Measurements from ENCODE around the gene FGD3. TPM values are rescaled to one million over a fixed set of nuclear protein-coding genes. Genes with fewer than 3 reads are reported as not detected.

The FGD3 gene
- total and polyA plus RNA-seq, 9 of the 15 experiments (the other 6 are each of a cell fraction or from before 2014, with no cell fraction given): 0.07 to 1.3 (median 0.29) TPM

DNA sequence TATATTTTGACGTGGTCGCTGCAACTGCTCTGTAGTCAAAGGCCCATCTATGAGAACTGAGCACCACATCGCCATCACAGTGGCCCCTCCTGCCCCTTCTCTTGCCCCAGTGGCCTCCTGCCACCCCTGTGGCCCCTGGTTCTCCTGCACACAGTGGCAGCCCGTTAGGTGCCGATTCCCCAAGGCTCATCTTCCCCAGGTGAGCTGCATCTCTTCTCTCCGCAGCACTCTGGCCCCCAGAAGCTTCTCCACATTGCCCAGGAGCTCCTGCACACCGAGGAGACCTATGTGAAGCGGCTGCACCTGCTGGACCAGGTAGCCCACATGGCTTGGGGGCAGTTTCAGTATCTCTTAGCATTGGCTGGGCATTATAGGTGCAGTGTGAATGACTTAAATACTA is 55.4 kb downstream of the FGD3 start:
- Histone ChIP-seq H3K9me1 (ENCODE audit: control insufficient read depth, insufficient read depth, low read length) (no peaks in the 10 kb centered on the region), H4K20me1 (replicated peaks; ENCODE audit: control insufficient read depth, insufficient read depth, low read length) (no peaks in the 10 kb centered on the region), H3K79me2 (ENCODE audit: control insufficient read depth, insufficient read depth, low read length) (no peaks in the 10 kb centered on the region), H3K4me1 (replicated peaks in 1 of 2; ENCODE audit: control insufficient read depth in 2 of 2, insufficient read depth in 2 of 2, low read length in 2 of 2) (peaks cover 9 to 13% of the 10 kb centered on the region in 2 experiments; a peak in 4 of 5 replicates), H3K27ac (ENCODE audit: extremely low read depth, low read depth, low read length) (no peak overlapping the region), H3K9ac (ENCODE audit: insufficient read depth in 1 of 2, low read depth in 2 of 2, low read length in 2 of 2) (no peak overlapping the region), H2AFZ (ENCODE audit: low read depth, low read length) (no peak overlapping the region), H3K27me3 (ENCODE audit: control insufficient read depth in 2 of 2, insufficient read depth in 2 of 2, low read length in 2 of 2) (peaks cover 0 to 18% of the 10 kb centered on the region in 2 experiments; a peak in 2 of 5 replicates), H3K4me2 (ENCODE audit: insufficient read depth, low read length) (no peak overlapping the region), H3K9me3 (replicated peaks; ENCODE audit: control insufficient read depth, insufficient read depth, low read depth, low read length) (no peaks in the 10 kb centered on the region), H3K36me3 (ENCODE audit: control insufficient read depth, insufficient read depth, low read length) (no peaks in the 10 kb centered on the region), H3K4me3 (no peak overlapping the region)
- no peak for ATAC-seq
- TF ChIP-seq OTX1 (CRISPR knock-in tag; IDR thresholded peaks at IDR 0.05) (no peak), MTA1 (IDR thresholded peaks at IDR 0.05; ENCODE audit: borderline replicate concordance) (no peak)
- in situ Hi-C loops (cut with MboI) (loop anchor here (25.0 kb wide), 1 partner anchor 310 kb away; no protein-coding TSS in a partner anchor), intact Hi-C loops (cut with micrococcal nuclease) (loop anchor here (2.0 to 5.0 kb wide), 2 partner anchors 105 to 302 kb away; no protein-coding TSS in a partner anchor)
- no TSS peak for BruUV-seq (replicated peaks)
- no peak for FAIRE-seq
- no peak for DNase-seq (ENCODE audit: extremely low read depth in 1 of 4, low spot score in 3 of 4)
- CTCF ChIA-PET (ENCODE audit: low intra/inter-chr PET ratio): no interaction called here
- under 1% methylated on average over 8 of the region's 8 CpGs for WGBS (ENCODE audit: insufficient coverage, low coverage, missing lambda C conversion rate)
- POLR2A ChIA-PET: interaction anchor here (1.0 to 1.3 kb wide), 2 partner anchors 27 to 117 kb away, joined by 4 to 5 read pairs; no protein-coding TSS in a partner anchor

DNA sequence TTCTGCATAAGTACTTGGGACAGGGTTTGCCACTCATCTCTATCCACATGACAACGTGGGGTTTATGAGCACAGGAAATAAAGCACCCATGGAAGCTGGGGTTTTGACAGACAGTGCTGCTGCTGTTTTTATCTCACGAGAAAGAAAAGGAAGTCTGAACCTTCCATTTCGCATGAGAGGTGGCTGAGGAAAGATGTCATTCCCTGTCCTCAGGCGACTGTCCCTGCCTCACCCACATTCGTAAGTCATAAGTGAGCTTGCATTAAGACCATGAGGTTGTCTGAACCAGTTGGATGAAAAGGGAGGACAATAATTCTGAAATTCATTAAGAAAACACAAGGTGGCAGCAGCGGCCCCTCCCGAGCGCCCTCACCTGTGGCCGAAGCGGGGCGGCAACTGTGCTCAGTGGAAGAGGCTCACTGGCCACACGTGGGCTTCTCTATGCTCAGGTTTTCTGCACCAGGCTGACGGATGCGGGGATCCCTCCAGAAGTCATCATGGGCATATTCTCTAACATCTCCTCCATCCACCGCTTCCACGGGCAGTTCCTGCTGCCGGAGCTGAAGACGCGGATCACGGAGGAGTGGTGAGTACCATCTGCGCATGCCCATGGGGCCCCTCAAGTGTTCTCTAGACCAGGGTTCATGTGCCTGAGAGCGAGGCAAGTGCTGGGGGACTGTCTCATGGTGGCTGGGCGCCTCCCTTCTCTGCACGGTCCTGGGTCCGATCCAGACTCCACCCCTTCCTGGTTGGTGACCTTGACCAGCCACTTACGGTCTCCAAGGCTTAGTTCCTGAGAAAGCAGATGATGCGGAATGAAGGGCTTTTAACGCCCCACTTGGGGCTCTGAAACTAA is 56.5 kb downstream of the FGD3 start:
- H3K9me1 ChIP-seq (ENCODE audit: control insufficient read depth, insufficient read depth, low read length): no peaks in the 10 kb centered on the region
- no peaks in the 10 kb centered on the region for H4K20me1 ChIP-seq (replicated peaks; ENCODE audit: control insufficient read depth, insufficient read depth, low read length)
- H3K27ac ChIP-seq (ENCODE audit: extremely low read depth, low read depth, low read length): no peak overlapping the region
- CTCF ChIA-PET (ENCODE audit: low intra/inter-chr PET ratio): interaction anchor here (1.1 to 1.7 kb wide), 2 partner anchors 47 to 105 kb away, joined by 3 read pairs; no protein-coding TSS in a partner anchor
- POLR2A ChIA-PET: interaction anchor here (0.7 to 1.3 kb wide), 2 partner anchors 105 to 116 kb away, joined by 4 read pairs; no protein-coding TSS in a partner anchor
- H2AFZ ChIP-seq (ENCODE audit: low read depth, low read length): peak overlapping the region; percentile 97
- FAIRE-seq: peak; percentile 97
- ATAC-seq: peak; percentile 97
- intact Hi-C loops (cut with micrococcal nuclease) (loop anchor here (2.0 to 5.0 kb wide), 2 partner anchors 104 to 301 kb away; no protein-coding TSS in a partner anchor), in situ Hi-C loops (cut with MboI) (loop anchor here (25.0 kb wide), 1 partner anchor 309 kb away; no protein-coding TSS in a partner anchor)
- H3K9me3 ChIP-seq (replicated peaks; ENCODE audit: control insufficient read depth, insufficient read depth, low read depth, low read length): no peaks in the 10 kb centered on the region
- DNase-seq (ENCODE audit: extremely low read depth in 1 of 4, low spot score in 3 of 4): peak; percentile 70 to 78 (median 76)
- peaks cover 0 to 24% of the 10 kb centered on the region in 2 experiments; a peak in 2 of 5 replicates for H3K27me3 ChIP-seq (ENCODE audit: control insufficient read depth in 2 of 2, insufficient read depth in 2 of 2, low read length in 2 of 2)
- H3K36me3 ChIP-seq (ENCODE audit: control insufficient read depth, insufficient read depth, low read length): no peaks in the 10 kb centered on the region
- 10% methylated on average over 28 of the region's 28 CpGs for WGBS (ENCODE audit: insufficient coverage, low coverage, missing lambda C conversion rate)
- H3K4me2 ChIP-seq (ENCODE audit: insufficient read depth, low read length): peak overlapping the region; percentile 82
- peaks cover 9 to 13% of the 10 kb centered on the region in 2 experiments; a peak in 4 of 5 replicates for H3K4me1 ChIP-seq (replicated peaks in 1 of 2; ENCODE audit: control insufficient read depth in 2 of 2, insufficient read depth in 2 of 2, low read length in 2 of 2)
- no TSS peak for BruUV-seq (replicated peaks)
- peak overlapping the region; percentile 33 for H3K4me3 ChIP-seq
- peak overlapping the region in 1 of 2 experiments; percentile 80; a peak in 2 of 4 replicates for H3K9ac ChIP-seq (ENCODE audit: insufficient read depth in 1 of 2, low read depth in 2 of 2, low read length in 2 of 2)
- no peaks in the 10 kb centered on the region for H3K79me2 ChIP-seq (ENCODE audit: control insufficient read depth, insufficient read depth, low read length)
- TF ChIP-seq ZNF121 (CRISPR knock-in tag; conservative IDR thresholded peaks at IDR 0.05): no peak
- TF ChIP-seq HMG20B (CRISPR knock-in tag; IDR thresholded peaks at IDR 0.05): no peak
- no peak for TF ChIP-seq FOXA1 (IDR thresholded peaks at IDR 0.05; ENCODE audit: borderline replicate concordance)
- TF ChIP-seq ZNF77 (CRISPR knock-in tag; IDR thresholded peaks at IDR 0.05): no peak
- TF ChIP-seq RHOXF2B (CRISPR knock-in tag; conservative IDR thresholded peaks at IDR 0.05): no peak
- TF ChIP-seq TEAD1 (CRISPR knock-in tag; IDR thresholded peaks at IDR 0.05): 0 out of 4 replicates have a peak, but pooled peaks of 1 of the 2 experiments have one; percentile 11
- no peak for TF ChIP-seq RFX1 (IDR thresholded peaks at IDR 0.05)
- TF ChIP-seq MAX (CRISPR knock-in tag; IDR thresholded peaks at IDR 0.05): peak; percentile 65
- TF ChIP-seq SAFB2 (IDR thresholded peaks at IDR 0.05; ENCODE audit: borderline replicate concordance, low read depth, low read length, severe bottlenecking): no peak
- no peak for TF ChIP-seq ZNF398 (CRISPR knock-in tag; IDR thresholded peaks at IDR 0.05)

Measured in K562 (cell line).